ENCODE results near the gene PTCD3.

The PTCD3 gene

GRCh38 chr2:86142436-86143257 is 36.6 kb downstream of the PTCD3 start:
- Mint-ChIP-seq H3K9me3 (no peaks in the 10 kb centered on the region), H3K27me3 (no peaks in the 10 kb centered on the region), H3K4me1 (ENCODE audit: low read depth in 2 of 2) (peaks cover 0 to 4% of the 10 kb centered on the region in 2 donors), H3K36me3 (ENCODE audit: insufficient read depth) (peaks cover 62% of the 10 kb centered on the region), H3K4me3 (no peak overlapping the region), H3K27ac (peak overlapping the region; percentile 5 to 60)
- ATAC-seq (replicated peaks) (no peak), DNase-seq (no peak)

- no peak for DNase-seq
- no peak for ATAC-seq (replicated peaks)
- no peaks in the 10 kb centered on the region for H3K9me3 Mint-ChIP-seq
- peak overlapping the region; percentile 46 to 60 for H3K27ac Mint-ChIP-seq
- peaks cover 68% of the 10 kb centered on the region for H3K36me3 Mint-ChIP-seq (ENCODE audit: insufficient read depth)
- H3K27me3 Mint-ChIP-seq, result no peaks in the 10 kb centered on the region
- H3K4me3 Mint-ChIP-seq, result no peak overlapping the region
- peaks cover 0 to 4% of the 10 kb centered on the region in 2 donors for H3K4me1 Mint-ChIP-seq (ENCODE audit: low read depth in 2 of 2)
These were observed 37.3 kb downstream of the PTCD3 start for GRCh38 chr2:86143307-86143706.

GRCh38 chr2:86143926-86144685 is 38.1 kb downstream of the PTCD3 start:
- Mint-ChIP-seq H3K36me3 (ENCODE audit: insufficient read depth) (peaks cover 73% of the 10 kb centered on the region), H3K4me1 (ENCODE audit: low read depth in 2 of 2) (peaks cover 0 to 3% of the 10 kb centered on the region in 2 donors), H3K4me3 (no peak overlapping the region), H3K27me3 (no peaks in the 10 kb centered on the region), H3K9me3 (no peaks in the 10 kb centered on the region), H3K27ac (peak overlapping the region; percentile 46 to 60)
- DNase-seq, result no peak
- no peak for ATAC-seq (replicated peaks)

GRCh38 chr2:86147793-86148192 is 41.8 kb downstream of the PTCD3 start:
- Mint-ChIP-seq H3K36me3 (ENCODE audit: insufficient read depth) (peaks cover 87% of the 10 kb centered on the region), H3K9me3 (no peaks in the 10 kb centered on the region), H3K27me3 (no peaks in the 10 kb centered on the region), H3K27ac (no peak overlapping the region), H3K4me3 (no peak overlapping the region), H3K4me1 (ENCODE audit: low read depth in 2 of 2) (peaks cover 0 to 1% of the 10 kb centered on the region in 2 donors)
- no peak for DNase-seq
- no peak for ATAC-seq (replicated peaks)

- no peak for ATAC-seq (replicated peaks)
- Mint-ChIP-seq H3K27me3 (no peaks in the 10 kb centered on the region), H3K4me1 (ENCODE audit: low read depth in 2 of 2) (peaks cover 0 to 1% of the 10 kb centered on the region in 2 donors), H3K9me3 (no peaks in the 10 kb centered on the region), H3K4me3 (no peak overlapping the region), H3K27ac (no peak overlapping the region), H3K36me3 (ENCODE audit: insufficient read depth) (peaks cover 87% of the 10 kb centered on the region)
- DNase-seq, result no peak
These were observed 44.5 kb downstream of the PTCD3 start for GRCh38 chr2:86150502-86150901.

- ATAC-seq (replicated peaks) (no peak), DNase-seq (no peak)
- Mint-ChIP-seq H3K36me3 (ENCODE audit: insufficient read depth) (peaks cover 83% of the 10 kb centered on the region), H3K4me3 (no peak overlapping the region), H3K27ac (no peak overlapping the region), H3K9me3 (no peaks in the 10 kb centered on the region), H3K4me1 (ENCODE audit: low read depth in 2 of 2) (no peaks in the 10 kb centered on the region), H3K27me3 (no peaks in the 10 kb centered on the region)
These were observed 51.0 kb downstream of the PTCD3 start for GRCh38 chr2:86157009-86157556.

- H3K36me3 Mint-ChIP-seq (ENCODE audit: insufficient read depth), result peaks cover 87% of the 10 kb centered on the region
- no peaks in the 10 kb centered on the region for H3K4me1 Mint-ChIP-seq (ENCODE audit: low read depth in 2 of 2)
- DNase-seq (no peak), ATAC-seq (replicated peaks) (no peak)
- H3K9me3 Mint-ChIP-seq, result no peaks in the 10 kb centered on the region
- no peak overlapping the region for H3K4me3 Mint-ChIP-seq
- no peak overlapping the region for H3K27ac Mint-ChIP-seq
- no peaks in the 10 kb centered on the region for H3K27me3 Mint-ChIP-seq
These were observed 52.3 kb downstream of the PTCD3 start for GRCh38 chr2:86158286-86158685.

GRCh38 chr2:86160156-86160952 is 54.3 kb downstream of the PTCD3 start:
- Mint-ChIP-seq H3K27ac (no peak overlapping the region), H3K9me3 (no peaks in the 10 kb centered on the region), H3K4me3 (no peak overlapping the region), H3K4me1 (ENCODE audit: low read depth in 2 of 2) (no peaks in the 10 kb centered on the region), H3K36me3 (ENCODE audit: insufficient read depth) (peaks cover 91% of the 10 kb centered on the region), H3K27me3 (no peaks in the 10 kb centered on the region)
- ATAC-seq (replicated peaks) (no peak), DNase-seq (no peak)

- ATAC-seq (replicated peaks), result peak; percentile 62
- Mint-ChIP-seq H3K4me3 (peak overlapping the region in 1 of 2 donors; percentile 8), H3K27ac (no peak overlapping the region)
These were observed 64.4 kb downstream of the PTCD3 start for GRCh38 chr2:86170449-86170848.

GRCh38 chr2:86171295-86171694 is 65.3 kb downstream of the PTCD3 start:
- no peak for ATAC-seq (replicated peaks)
- Mint-ChIP-seq H3K9me3 (no peaks in the 10 kb centered on the region), H3K27ac (peak overlapping the region in 1 of 2 donors; percentile 62), H3K27me3 (no peaks in the 10 kb centered on the region), H3K4me3 (no peak overlapping the region), H3K4me1 (ENCODE audit: low read depth in 2 of 2) (peaks cover 12 to 24% of the 10 kb centered on the region in 2 donors), H3K36me3 (ENCODE audit: insufficient read depth) (peaks cover 77% of the 10 kb centered on the region)
- no peak for DNase-seq

More at GRCh38 chr2:86170449-86170848, 64.4 kb downstream of the PTCD3 start:
- Mint-ChIP-seq H3K36me3 (ENCODE audit: insufficient read depth) (peaks cover 79% of the 10 kb centered on the region), H3K4me1 (ENCODE audit: low read depth in 2 of 2) (peaks cover 7 to 16% of the 10 kb centered on the region in 2 donors), H3K9me3 (no peaks in the 10 kb centered on the region), H3K27me3 (no peaks in the 10 kb centered on the region)
- DNase-seq, result no peak

GRCh38 chr2:86172610-86173009 is 66.6 kb downstream of the PTCD3 start:
- H3K9me3 Mint-ChIP-seq, result no peaks in the 10 kb centered on the region
- no peak for ATAC-seq (replicated peaks)
- H3K27me3 Mint-ChIP-seq, result no peaks in the 10 kb centered on the region
- H3K27ac Mint-ChIP-seq, result peak overlapping the region; percentile 23 to 36
- no peak for DNase-seq
- H3K36me3 Mint-ChIP-seq (ENCODE audit: insufficient read depth), result peaks cover 76% of the 10 kb centered on the region
- peaks cover 15 to 26% of the 10 kb centered on the region in 2 donors for H3K4me1 Mint-ChIP-seq (ENCODE audit: low read depth in 2 of 2)
- H3K4me3 Mint-ChIP-seq, result no peak overlapping the region

GRCh38 chr2:86174445-86174844 is 68.4 kb downstream of the PTCD3 start:
- no peak overlapping the region for H3K4me3 Mint-ChIP-seq
- ATAC-seq (replicated peaks) (no peak), DNase-seq (no peak)
- H3K9me3 Mint-ChIP-seq, result no peaks in the 10 kb centered on the region
- no peaks in the 10 kb centered on the region for H3K27me3 Mint-ChIP-seq
- H3K36me3 Mint-ChIP-seq (ENCODE audit: insufficient read depth), result peaks cover 73% of the 10 kb centered on the region
- peak overlapping the region; percentile 38 to 44 for H3K27ac Mint-ChIP-seq
- peaks cover 15 to 23% of the 10 kb centered on the region in 2 donors for H3K4me1 Mint-ChIP-seq (ENCODE audit: low read depth in 2 of 2)

- H3K9me3 Mint-ChIP-seq, result no peaks in the 10 kb centered on the region
- H3K36me3 Mint-ChIP-seq (ENCODE audit: insufficient read depth), result peaks cover 72% of the 10 kb centered on the region
- H3K4me3 Mint-ChIP-seq, result no peak overlapping the region
- no peaks in the 10 kb centered on the region for H3K27me3 Mint-ChIP-seq
- peaks cover 15 to 23% of the 10 kb centered on the region in 2 donors for H3K4me1 Mint-ChIP-seq (ENCODE audit: low read depth in 2 of 2)
- peak overlapping the region in 1 of 2 donors; percentile 44 for H3K27ac Mint-ChIP-seq
- ATAC-seq (replicated peaks) (no peak), DNase-seq (no peak)
These were observed 69.8 kb downstream of the PTCD3 start for GRCh38 chr2:86175828-86176227.

Measured in effector memory CD8-positive, alpha-beta T cell (primary cell).